ENCODE data around the gene DMXL2.

DMXL2 gene

DNA sequence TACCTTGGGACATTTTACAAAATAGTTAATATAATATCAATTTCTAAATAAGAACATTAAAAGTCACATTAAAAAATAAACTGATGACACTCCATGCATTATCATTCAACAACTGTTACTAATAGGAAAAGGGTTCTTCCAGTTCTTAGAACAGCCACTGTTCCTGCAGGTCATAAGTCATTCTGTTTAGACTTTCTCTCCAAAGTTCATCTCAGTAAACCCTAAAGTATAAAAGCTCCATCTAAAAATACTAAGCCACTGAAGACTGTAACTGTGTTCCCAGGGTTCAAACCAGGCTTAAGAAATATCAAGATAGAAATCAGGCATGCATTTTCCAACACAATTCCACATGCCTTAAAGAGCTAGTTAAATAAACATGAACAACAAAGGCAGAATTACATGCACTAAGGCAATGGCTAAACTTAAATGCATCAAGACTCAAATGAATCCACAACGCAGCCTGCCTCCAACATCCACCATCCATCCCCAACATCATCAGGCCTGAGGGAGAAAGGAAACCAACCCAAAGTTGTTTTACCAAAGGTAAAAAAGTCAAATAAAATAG, 46.2 kb downstream of the DMXL2 start (continued):
- TF ChIP-seq, protein P1, sequence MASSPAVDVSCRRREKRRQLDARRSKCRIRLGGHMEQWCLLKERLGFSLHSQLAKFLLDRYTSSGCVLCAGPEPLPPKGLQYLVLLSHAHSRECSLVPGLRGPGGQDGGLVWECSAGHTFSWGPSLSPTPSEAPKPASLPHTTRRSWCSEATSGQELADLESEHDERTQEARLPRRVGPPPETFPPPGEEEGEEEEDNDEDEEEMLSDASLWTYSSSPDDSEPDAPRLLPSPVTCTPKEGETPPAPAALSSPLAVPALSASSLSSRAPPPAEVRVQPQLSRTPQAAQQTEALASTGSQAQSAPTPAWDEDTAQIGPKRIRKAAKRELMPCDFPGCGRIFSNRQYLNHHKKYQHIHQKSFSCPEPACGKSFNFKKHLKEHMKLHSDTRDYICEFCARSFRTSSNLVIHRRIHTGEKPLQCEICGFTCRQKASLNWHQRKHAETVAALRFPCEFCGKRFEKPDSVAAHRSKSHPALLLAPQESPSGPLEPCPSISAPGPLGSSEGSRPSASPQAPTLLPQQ (tag by site-specific recombination; IDR thresholded peaks at IDR 0.05), result no peak
- no peak for TF ChIP-seq ZSCAN23 (tag by site-specific recombination; IDR thresholded peaks at IDR 0.05)
- no peak for TF ChIP-seq ZNF621 (tag by site-specific recombination; IDR thresholded peaks at IDR 0.05)
- no peak for TF ChIP-seq ZNF548 (tag by site-specific recombination; IDR thresholded peaks at IDR 0.05)
- no peak for TF ChIP-seq RBAK (tag by site-specific recombination; IDR thresholded peaks at IDR 0.05)
- TF ChIP-seq ZNF629 (tag by site-specific recombination; IDR thresholded peaks at IDR 0.05), result no peak
- TF ChIP-seq EGR2 (tag by site-specific recombination; IDR thresholded peaks at IDR 0.05; ENCODE audit: low read depth), result no peak
- TF ChIP-seq, protein P2, sequence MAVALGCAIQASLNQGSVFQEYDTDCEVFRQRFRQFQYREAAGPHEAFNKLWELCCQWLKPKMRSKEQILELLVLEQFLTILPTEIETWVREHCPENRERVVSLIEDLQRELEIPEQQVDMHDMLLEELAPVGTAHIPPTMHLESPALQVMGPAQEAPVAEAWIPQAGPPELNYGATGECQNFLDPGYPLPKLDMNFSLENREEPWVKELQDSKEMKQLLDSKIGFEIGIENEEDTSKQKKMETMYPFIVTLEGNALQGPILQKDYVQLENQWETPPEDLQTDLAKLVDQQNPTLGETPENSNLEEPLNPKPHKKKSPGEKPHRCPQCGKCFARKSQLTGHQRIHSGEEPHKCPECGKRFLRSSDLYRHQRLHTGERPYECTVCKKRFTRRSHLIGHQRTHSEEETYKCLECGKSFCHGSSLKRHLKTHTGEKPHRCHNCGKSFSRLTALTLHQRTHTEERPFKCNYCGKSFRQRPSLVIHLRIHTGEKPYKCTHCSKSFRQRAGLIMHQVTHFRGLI (tag by site-specific recombination; IDR thresholded peaks at IDR 0.05), result no peak
- no peak for TF ChIP-seq HOXD13 (CRISPR knock-in tag; IDR thresholded peaks at IDR 0.05; ENCODE audit: borderline replicate concordance)

DNA sequence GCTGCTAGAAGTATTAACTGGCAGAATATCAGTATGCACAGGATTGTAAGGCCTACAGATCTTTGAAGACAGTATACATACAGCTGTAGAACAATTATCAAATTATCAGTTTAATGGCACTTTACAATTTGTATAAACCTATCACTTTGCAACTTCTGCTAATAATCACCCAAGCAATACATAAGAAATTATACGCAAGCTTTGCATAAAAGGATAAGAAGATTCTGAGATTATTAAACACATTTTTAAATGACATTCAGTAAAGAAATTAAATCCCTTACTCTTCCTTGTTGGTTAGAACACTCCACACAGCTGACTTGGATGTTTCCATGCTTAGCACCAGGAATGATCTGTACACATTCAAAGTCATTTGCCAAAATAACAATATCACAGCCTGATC, 46.8 kb downstream of the DMXL2 start:
- H3K4me1 ChIP-seq (ENCODE audit: control insufficient read depth, insufficient read depth, low read length), result peaks cover 4% of the 10 kb centered on the region; the same call in 1 of the 2 replicates
- no peak overlapping the region for H3K4me3 ChIP-seq (ENCODE audit: low read depth, low read length)
- no peaks in the 10 kb centered on the region for H3K36me3 ChIP-seq (ENCODE audit: control insufficient read depth in 2 of 2, insufficient read depth in 1 of 2, low read length in 2 of 2)
- ChIA-PET POLR2A (no interaction called here), CTCF (no interaction called here)
- TF ChIP-seq ZNF214 (tag by site-specific recombination; IDR thresholded peaks at IDR 0.05; ENCODE audit: borderline replicate concordance) (no peak), ZNF791 (tag by site-specific recombination; IDR thresholded peaks at IDR 0.05) (no peak), ZBTB21 (tag by site-specific recombination; IDR thresholded peaks at IDR 0.05) (no peak), ZNF514 (tag by site-specific recombination; IDR thresholded peaks at IDR 0.05) (no peak), GFI1B (tag by site-specific recombination; IDR thresholded peaks at IDR 0.05) (no peak), ZNF239 (tag by site-specific recombination; IDR thresholded peaks at IDR 0.05) (no peak), PBX3 (CRISPR knock-in tag; IDR thresholded peaks at IDR 0.05) (no peak), ZNF292 (tag by site-specific recombination; IDR thresholded peaks at IDR 0.05; ENCODE audit: borderline replicate concordance, low read depth) (no peak), KLF1 (tag by site-specific recombination; IDR thresholded peaks at IDR 0.05) (no peak)
- TF ChIP-seq, protein P3, sequence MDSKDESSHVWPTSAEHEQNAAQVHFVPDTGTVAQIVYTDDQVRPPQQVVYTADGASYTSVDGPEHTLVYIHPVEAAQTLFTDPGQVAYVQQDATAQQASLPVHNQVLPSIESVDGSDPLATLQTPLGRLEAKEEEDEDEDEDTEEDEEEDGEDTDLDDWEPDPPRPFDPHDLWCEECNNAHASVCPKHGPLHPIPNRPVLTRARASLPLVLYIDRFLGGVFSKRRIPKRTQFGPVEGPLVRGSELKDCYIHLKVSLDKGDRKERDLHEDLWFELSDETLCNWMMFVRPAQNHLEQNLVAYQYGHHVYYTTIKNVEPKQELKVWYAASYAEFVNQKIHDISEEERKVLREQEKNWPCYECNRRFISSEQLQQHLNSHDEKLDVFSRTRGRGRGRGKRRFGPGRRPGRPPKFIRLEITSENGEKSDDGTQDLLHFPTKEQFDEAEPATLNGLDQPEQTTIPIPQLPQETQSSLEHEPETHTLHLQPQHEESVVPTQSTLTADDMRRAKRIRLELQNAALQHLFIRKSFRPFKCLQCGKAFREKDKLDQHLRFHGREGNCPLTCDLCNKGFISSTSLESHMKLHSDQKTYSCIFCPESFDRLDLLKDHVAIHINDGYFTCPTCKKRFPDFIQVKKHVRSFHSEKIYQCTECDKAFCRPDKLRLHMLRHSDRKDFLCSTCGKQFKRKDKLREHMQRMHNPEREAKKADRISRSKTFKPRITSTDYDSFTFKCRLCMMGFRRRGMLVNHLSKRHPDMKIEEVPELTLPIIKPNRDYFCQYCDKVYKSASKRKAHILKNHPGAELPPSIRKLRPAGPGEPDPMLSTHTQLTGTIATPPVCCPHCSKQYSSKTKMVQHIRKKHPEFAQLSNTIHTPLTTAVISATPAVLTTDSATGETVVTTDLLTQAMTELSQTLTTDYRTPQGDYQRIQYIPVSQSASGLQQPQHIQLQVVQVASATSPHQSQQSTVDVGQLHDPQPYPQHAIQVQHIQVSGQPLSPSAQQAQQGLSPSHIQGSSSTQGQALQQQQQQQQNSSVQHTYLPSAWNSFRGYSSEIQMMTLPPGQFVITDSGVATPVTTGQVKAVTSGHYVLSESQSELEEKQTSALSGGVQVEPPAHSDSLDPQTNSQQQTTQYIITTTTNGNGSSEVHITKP (tag by site-specific recombination; IDR thresholded peaks at IDR 0.05), result no peak
- H3K27ac ChIP-seq (ENCODE audit: extremely low read depth, low read depth, low read length), result no peak overlapping the region
- no peaks in the 10 kb centered on the region for H3K9me3 ChIP-seq (ENCODE audit: control insufficient read depth, insufficient read depth, low read depth, low read length)
